K562 (cell line): ENCODE measurements around the gene NAIF1. TPM values are rescaled to one million over a fixed set of nuclear protein-coding genes. Genes with fewer than 3 reads are reported as not detected.

Experiments
- ARID4B ChIP-seq: sonication (generic); formaldehyde crosslinking; IDR thresholded peaks from 2 replicates; pipeline ENCODE4 v1.8.0; 2022; ENCODE audit warnings: mild to moderate bottlenecking, missing genetic modification reagents
- ELK3 ChIP-seq: fragments of 450-650 bp; formaldehyde crosslinking; IDR thresholded peaks from 2 replicates; pipeline ENCODE4 v1.4.0; 2020; ENCODE audit warnings: mild to moderate bottlenecking
- EP300 ChIP-seq: IDR thresholded peaks from 2 replicates; pipeline ENCODE4 v1.6.1; 2012; ENCODE audit warnings: low read length, improper control_type of control experiment
- GTF2B ChIP-seq: IDR thresholded peaks from 2 replicates; pipeline ENCODE4 v1.6.1; 2011; ENCODE audit not compliant: insufficient read length; ENCODE audit errors: extremely low read depth
- GTF2F1 ChIP-seq: IDR thresholded peaks from 2 replicates; pipeline ENCODE4 v1.6.1; 2011; ENCODE audit warnings: low read depth, low read length, improper control_type of control experiment
- HDAC1 ChIP-seq, 2 experiments: fragments of 450-650 bp; IDR thresholded peaks; 2 replicates each; pipeline ENCODE4 v1.6.1; 2016 to 2017; ENCODE audit warnings: inconsistent platforms in 1 of 2, mild to moderate bottlenecking in 1 of 2, moderate library complexity in 1 of 2
- HMGN3 ChIP-seq: IDR thresholded peaks from 2 replicates; pipeline ENCODE4 v1.6.1; 2011; ENCODE audit warnings: borderline replicate concordance, low read depth, mild to moderate bottlenecking, mixed read lengths, low read length; ENCODE audit not compliant: insufficient read length; ENCODE audit errors: extremely low read depth
- KDM5B ChIP-seq: fragments of 200-600 bp; sonication (generic); IDR thresholded peaks from 2 replicates; pipeline ENCODE4 v1.6.1; 2012; ENCODE audit warnings: low read depth, mild to moderate bottlenecking, moderate library complexity, low read length, control low read depth, inconsistent platforms; ENCODE audit not compliant: insufficient replicate concordance
- MTA1 ChIP-seq: fragments of 450-650 bp; IDR thresholded peaks from 2 replicates; pipeline ENCODE4 v1.6.1; 2017; ENCODE audit warnings: borderline replicate concordance
- MYC ChIP-seq, 2 experiments: fragments of 250-450 bp in 1 of 2; sonication (Bioruptor Pico) in 1 of 2; IDR thresholded peaks; 2 replicates each; pipeline versions ENCODE4 v1.5.1 to v1.6.1; 2012 to 2021; ENCODE audit warnings: low read depth in 2 of 2, borderline replicate concordance in 1 of 2, improper control_type of control experiment in 1 of 2, low read length in 1 of 2, mild to moderate bottlenecking in 1 of 2, moderate library complexity in 1 of 2
- NR4A1 ChIP-seq, 2 experiments: fragments of 250-450 bp in 1 of 2; fragments of 450-650 bp in 1 of 2; sonication (Bioruptor Pico) in 1 of 2; IDR thresholded peaks; 2 replicates each; pipeline versions ENCODE4 v1.4.0 to v1.6.1; 2016 to 2020; ENCODE audit warnings: mild to moderate bottlenecking in 2 of 2, missing compliant biosample characterization in 1 of 2, missing genetic modification characterization in 1 of 2, moderate library complexity in 1 of 2
- THRAP3 ChIP-seq: fragments of 450-650 bp; IDR thresholded peaks from 2 replicates; pipeline ENCODE4 v1.6.1; 2016; ENCODE audit warnings: mild to moderate bottlenecking, inconsistent platforms, borderline replicate concordance
- YY1 ChIP-seq, 3 experiments: IDR thresholded peaks; 2 replicates each; pipeline ENCODE4 v1.6.1; 2011; ENCODE audit warnings: low read length in 2 of 3, mild to moderate bottlenecking in 2 of 3, moderate library complexity in 2 of 3, borderline replicate concordance in 1 of 3, control low read depth in 1 of 3, low read depth in 1 of 3; ENCODE audit not compliant: insufficient read depth in 3 of 3, insufficient replicate concordance in 2 of 3, control insufficient read depth in 1 of 3, insufficient read length in 1 of 3; ENCODE audit errors: extremely low read depth in 1 of 3
- ZNF398 ChIP-seq: fragments of 250-450 bp; sonication (Bioruptor Pico); IDR thresholded peaks from 2 replicates; pipeline ENCODE4 v1.8.0; 2021; ENCODE audit warnings: moderate library complexity, mild to moderate bottlenecking, inconsistent platforms
- ZNF41 ChIP-seq: fragments of 250-450 bp; sonication (Bioruptor Pico); conservative IDR thresholded peaks from 2 replicates; pipeline ENCODE4 v1.4.0; 2020; ENCODE audit warnings: mild to moderate bottlenecking
- ZNF785 ChIP-seq: fragments of 250-450 bp; sonication (Bioruptor Pico); IDR thresholded peaks from 2 replicates; pipeline ENCODE4 v1.4.0; 2020; ENCODE audit warnings: mild to moderate bottlenecking
- polyA plus RNA-seq, 8 experiments: library from polyadenylated mRNA; depleted of rRNA in 4 of 8; stranded (reverse) in 5 of 8; unstranded in 3 of 8; fragments of >200 nt; fragmentation: Nextera tagmentation in 2 of 8; fragmentation: Illumina TruSeq in 1 of 8; extraction: Ambion mirVana in 2 of 8; extraction: Trizol in 1 of 8; gene quantifications; 2 replicates each; pipeline versions ENCODE4 v1.2.1 to v1.2.3, GENCODE V29; 2011 to 2014; ENCODE audit warnings: inconsistent platforms in 1 of 8, missing spikeins in 1 of 8
- total RNA-seq, 7 experiments: library from RNA; depleted of rRNA in 6 of 7; stranded (reverse); fragments of >200 nt in 6 of 7; fragmentation: Illumina TruSeq in 2 of 7; extraction: Trizol in 2 of 7; gene quantifications; 2 replicates each; pipeline versions ENCODE4 v1.2.1 to v1.2.3, GENCODE V29; 2011 to 2021; ENCODE audit warnings: low replicate concordance in 1 of 7

NAIF1 gene
- total and polyA plus RNA-seq, 9 of the 15 experiments (the other 6 are each of a cell fraction or from before 2014, with no cell fraction given) = 4.8 to 26.6 (median 17.2) TPM

GRCh38 chr9:128065907-128066712 is 1.0 kb downstream of the NAIF1 start (continued):
- TF ChIP-seq THRAP3 (no peak), ZNF41 (no peak; the same call in 1 of the 2 replicates), KDM5B (peak; percentile 36), ELK3 (no peak), HMGN3 (no peak), EP300 (no peak), GTF2B (no peak), ZNF398 (CRISPR knock-in tag) (no peak), MTA1 (no peak), YY1 (IDR thresholded peaks at IDR 0.05; ENCODE audit: borderline replicate concordance in 1 of 3, control insufficient read depth in 1 of 3, extremely low read depth in 1 of 3, insufficient read depth in 3 of 3, insufficient read length in 1 of 3, insufficient replicate concordance in 2 of 3, low read depth in 1 of 3, low read length in 2 of 3) (peak in 2 of 3 experiments; percentile 28 to 70), GTF2F1 (no peak), ARID4B (no peak), MYC (IDR thresholded peaks at IDR 0.05; ENCODE audit: low read depth, low read length) (peak; percentile 75), MYC (CRISPR knock-in tag; IDR thresholded peaks at IDR 0.05; ENCODE audit: borderline replicate concordance, low read depth) (0 out of 2 replicates have a peak, but pooled peaks have one; percentile 12), HDAC1 (IDR thresholded peaks at IDR 0.05) (peak in 1 of 2 experiments; percentile 45; a peak in 2 of 4 replicates), NR4A1 (CRISPR knock-in tag; IDR thresholded peaks at IDR 0.05) (peak; percentile 52; the same call in 1 of the 2 replicates), NR4A1 (tag; IDR thresholded peaks at IDR 0.05) (no peak), ZNF785 (CRISPR knock-in tag) (no peak)
